ENCODE measurements around the gene COL2A1.
A peak's percentile ranks its signal among the peaks of the same experiment; 100 is the strongest.

Gene COL2A1

DNA sequence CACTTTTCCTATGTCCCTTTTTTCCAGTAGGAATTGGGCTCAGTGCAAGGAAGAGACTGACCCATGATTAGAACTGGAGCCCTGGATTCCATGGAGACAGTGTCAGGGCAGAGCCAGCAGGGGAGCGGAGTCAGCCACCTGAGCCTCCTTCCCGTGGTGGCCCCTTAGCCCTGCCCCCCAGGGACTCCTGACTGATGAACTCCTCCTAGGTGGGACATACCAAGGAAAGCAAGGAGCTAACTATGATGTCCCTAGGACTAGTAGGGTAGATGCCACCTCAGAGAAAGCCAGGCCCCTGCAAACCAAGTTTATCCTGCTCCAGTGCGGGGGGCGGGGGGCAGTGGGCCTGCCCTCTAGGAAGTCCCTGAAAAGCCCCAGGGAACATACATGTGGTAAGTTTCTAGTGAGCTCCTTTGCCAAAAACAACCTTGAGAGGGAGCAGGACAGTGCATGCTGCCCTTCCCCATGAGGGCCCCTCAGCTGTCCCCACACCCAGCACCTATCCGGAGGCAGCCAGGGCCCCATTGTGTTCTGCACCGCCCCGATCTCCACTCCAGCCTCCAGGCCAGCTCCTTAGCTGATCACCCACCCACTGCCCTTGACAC, 6.2 kb upstream of the COL2A1 start:
- DNase-seq = peak; percentile 36

DNA sequence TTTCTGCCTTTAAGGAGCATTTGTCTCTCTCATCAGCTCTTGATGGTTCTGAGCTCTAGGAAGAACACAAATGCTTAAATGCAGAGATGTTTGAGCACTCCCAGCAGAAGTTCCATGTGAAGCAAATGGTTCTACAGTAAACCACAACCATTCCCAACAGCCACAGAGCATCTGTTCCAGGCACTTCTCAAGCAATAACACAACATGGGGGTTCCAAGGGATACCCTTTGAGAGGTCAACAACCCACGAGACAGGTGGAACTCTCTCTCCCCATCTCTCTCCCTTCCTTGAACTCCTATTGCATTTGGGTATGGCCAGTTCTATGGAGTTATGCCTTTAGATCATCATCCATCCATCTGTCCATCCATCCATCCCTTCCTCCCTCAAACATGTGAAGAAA, 5.2 kb upstream of the COL2A1 start:
- peak; percentile 13 for DNase-seq

DNA sequence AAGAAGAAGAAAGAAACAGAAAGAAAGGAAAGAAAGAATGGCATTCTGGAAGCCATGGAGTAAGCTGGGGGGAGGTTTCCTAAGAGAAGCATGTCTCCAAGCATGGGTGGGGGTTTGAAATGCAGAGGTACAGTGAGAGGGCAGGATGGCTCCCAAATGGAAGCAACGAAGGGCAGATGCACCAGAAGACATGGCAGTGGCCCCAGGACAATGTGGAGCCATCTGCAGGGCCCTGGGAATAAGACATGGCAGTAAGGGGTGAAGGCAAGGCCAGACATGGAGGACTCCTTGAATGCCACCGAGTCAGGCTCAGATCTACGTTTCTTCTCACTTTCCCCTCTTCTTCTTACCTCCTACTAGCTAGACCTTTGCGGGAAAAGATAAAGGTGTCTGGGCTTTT, 4.7 kb upstream of the COL2A1 start:
- no peak for DNase-seq

DNA sequence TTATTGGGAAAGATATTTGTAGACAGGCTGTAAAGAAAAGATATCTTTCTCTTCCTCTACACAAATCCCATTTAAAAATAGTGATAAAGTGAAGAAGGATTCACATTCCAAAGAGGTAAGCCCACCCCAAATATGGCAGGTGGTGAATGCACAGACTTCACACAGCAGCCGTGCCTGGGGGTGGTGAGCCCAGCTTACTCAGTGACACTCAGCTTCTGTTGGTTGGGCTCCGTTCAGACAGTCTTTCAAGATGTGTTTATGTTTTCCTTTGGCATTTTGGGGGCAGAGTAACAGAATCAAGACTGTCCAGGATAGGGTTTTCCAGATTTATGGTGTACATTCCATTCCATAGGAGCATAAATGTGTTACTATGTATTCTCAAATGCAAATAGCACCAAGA, 4.1 kb upstream of the COL2A1 start:
- DNase-seq = no peak

DNA sequence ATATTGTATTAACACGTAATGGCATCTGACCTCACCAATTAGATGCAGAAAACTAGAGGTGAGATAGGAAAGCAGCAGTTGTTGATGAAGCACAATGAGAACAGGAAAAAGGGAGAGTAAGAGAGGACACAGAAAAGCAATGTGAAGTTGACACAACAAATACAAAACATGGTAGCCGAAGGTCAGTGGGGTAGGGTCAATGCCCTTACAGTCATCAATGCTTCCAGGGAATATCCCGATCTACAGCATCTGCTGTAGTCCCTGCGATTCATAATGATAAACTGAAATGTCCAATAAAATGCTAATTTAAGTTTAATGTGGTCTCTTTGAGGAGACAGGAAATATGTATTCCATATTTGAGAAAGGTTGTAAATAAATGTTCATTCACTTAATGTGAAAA, 2.9 kb upstream of the COL2A1 start:
- DNase-seq = no peak

DNA sequence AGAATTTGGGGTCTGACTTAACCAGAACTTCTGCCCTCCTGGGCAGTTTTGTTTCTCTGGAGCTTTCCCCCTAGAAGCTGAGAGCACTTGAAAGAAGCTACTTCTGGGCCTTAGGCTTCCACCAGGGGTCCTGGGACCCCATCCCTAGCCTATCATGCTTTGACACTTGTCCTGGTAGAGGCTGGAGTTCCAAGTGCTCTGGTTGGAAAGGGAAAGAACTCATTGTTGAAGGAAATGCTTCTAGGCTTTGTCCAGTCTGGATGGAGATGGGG, 1.4 kb upstream of the COL2A1 start:
- DNase-seq = no peak

DNA sequence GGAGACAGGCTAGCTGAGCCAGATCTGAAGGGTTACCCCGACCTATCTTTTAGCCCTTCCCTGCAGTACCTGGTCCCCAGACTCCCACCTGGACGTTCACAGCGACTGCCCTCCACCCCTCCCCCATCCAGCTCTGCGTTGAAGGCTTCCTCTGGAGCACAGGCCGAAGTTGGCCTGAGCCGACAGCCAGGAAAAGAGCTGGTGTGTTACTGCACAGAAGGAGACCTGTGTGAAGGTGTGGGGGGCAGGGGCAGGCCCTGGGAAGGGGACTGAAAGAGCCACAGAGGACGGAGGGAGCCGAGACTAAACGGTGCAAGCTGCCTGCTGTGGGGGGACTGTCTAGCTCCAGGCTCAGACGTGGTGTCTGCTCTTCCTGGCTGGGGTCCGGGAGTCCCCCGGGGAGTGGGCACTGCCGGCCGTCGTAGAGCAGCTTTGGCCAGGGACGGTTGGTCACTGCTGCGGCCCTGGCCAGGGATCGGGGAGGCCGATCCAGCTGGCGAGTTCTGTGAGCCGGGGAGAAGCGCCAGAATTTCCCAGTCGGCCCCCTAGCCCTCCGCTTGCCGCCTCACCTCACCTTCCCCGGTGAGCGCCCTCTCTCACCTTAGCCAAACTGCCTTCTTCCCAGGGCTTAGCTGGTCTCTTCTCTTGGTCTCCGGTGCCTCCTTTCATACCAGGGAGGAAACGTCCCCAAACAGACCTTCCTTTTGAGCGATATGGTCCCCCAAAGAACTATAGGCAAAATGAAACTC, 899 bp upstream of the COL2A1 start:
- no peak for DNase-seq

DNA sequence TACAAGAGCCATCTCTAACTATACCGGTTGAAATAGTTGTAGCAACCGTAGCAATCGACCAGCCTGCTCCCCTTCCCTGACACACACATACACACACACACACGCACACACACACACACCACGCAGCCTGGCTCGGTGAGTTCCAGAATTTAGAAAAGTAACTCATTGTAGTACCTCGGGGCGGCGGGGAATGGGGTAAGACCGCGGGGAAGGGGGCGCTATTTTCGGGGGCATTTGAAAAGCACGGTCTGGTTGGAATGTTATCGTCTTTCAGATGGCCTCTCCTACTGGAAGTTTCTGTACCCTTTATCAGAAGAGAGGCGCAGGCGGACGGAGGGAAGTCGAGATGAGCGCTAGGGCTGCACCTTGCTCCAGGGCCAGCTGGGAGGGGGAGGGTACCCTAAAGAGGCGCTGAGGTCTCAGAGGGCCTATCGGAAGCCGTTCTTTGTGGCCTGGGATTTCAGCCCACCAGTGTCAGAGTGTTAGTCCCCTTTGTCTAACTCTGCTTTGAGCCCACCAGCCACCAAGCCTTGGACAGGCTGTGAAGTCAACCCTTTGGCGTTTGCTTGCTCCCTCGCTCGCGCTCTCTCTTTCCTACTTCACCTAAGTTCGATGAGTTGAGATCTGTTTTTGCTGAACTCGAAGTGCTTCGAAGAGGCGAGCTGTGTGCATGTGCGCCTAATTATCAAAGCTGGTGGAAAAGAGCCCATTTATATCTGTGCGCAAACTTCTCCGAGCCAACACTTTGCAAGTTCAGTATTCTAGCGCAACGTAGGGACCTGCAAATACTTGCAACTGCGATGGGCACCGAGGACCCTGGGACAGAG, 837 bp downstream of the COL2A1 start:
- no peak for DNase-seq

DNA sequence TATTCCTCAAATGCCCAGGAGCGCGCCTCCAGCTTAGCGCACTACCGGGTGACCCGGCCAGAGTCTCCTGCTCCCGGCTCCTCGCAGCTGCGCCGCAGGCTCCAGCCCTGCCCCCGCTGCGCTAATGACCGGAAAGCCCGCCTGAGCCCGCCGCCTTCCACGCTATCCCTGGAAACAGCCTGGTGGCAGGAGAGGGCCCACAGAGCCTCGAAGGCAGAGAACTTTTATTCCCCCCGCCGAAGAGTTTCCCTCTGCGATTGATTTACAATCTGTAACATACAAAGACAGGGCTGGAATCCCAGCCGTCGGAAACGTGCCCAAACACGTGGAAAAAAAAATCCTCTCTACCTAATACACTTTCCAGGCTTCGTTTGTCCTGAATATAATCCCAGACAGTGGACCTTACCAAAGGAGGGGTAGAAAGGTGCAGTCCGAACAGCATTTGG, 1.5 kb downstream of the COL2A1 start:
- peak; percentile 83 for DNase-seq

DNA sequence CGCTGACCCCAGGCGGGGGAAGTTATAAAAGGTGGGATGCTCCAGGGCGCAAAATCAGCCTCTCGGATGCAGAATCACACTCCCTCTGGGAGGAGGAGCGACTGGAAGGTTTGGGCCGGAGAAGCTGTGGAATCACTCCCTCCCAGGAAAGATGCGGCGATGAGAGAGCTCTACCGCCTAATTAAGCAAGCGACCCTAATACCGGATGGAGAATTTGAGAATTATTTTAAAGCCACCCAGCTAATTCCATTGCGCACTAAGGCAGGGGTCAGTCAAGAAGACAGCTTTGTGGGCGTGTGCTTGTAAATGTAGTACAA, 1.9 kb downstream of the COL2A1 start:
- DNase-seq = no peak

DNA sequence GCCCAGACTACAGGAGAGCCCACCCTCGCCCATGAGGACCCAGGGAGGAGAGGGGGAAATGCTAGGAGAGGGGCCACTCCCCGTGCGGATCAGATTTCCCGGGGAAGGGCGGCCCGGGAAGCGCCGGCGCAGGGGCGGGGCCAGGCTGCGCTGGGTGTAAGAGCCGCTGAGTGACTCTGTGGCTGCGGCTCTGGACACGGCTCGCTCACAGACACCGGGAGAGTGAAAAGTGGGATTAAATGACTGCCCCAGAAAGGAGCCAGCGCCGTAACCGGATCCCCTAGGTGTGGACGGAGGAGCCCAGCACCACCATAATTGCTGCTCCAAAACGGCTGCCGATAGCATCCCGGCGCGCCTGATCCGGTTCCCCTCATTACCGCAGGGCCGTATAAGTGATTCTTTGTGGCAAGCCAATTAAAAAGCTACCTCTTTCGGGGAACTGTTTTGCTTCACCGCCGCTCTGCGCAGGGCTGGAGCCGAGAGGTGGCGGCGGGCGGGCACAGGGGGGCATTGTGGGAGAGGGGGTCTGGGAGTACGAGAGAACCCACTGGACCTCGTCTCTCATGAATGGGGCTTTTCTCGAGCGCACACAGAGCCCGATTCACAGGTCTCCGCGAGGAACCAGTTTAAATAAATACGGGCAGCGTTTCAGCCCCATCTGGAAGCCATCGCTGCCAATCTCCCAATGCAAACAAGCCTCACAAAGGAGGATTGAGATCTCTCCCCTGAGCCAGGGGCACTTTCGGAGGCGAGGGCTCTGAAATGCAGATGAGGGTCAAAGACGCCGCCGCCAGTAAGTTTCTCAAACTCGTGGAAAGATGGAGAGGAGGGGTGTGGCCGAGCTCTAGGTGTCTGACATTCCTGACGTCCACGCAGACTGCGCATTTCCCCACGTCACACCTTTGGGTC, 2.5 kb downstream of the COL2A1 start:
- peak; percentile 82 for DNase-seq

DNA sequence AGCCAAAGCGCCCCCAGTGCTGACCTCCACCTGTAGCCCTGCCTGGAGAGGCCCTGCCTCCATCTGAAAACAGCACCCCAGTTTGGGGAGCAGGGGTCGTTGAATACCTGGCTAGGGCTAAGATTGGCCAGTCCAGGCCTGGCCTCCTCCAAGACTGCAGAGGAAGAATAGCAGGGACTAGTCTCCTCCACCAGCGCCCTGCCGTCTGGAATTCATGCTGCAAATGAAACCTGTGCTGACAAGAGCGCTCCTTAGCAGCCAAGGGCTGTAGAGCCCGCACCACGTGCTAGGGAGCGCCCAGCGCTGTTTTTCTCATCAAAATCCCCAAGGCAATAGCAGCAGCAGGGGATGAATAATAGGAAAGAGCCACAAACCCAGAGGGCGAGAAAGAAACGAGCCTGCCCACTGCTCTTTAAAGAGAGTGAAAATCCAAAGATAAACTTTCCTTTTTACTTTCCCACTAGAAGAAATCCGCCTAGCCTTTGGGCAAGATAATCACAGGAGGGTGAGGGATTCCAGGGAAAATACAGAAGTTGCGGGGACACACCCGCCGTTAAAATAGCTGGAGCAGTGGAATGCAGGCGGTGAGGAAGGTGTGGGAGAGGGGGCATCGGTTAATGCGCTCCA, 3.3 kb downstream of the COL2A1 start:
- DNase-seq = no peak

DNA sequence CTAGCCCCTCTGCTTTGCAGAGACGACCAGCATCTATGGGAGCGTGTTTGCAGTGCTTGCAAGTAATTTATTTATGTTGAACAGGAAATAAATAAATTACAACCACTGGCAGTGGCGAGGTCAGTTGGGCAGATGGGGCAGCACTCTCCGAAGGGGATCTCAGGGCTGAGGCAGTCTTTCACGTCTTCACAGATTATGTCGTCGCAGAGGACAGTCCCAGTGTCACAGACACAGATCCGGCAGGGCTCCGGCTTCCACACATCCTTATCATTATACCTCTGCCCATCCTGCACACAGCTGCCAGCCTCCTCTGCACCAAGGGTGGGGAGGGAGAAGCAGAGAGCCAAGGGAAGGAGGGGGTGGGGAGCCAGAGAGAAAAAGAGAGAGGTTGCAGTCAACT, 4.5 kb downstream of the COL2A1 start:
- no peak for DNase-seq

DNA sequence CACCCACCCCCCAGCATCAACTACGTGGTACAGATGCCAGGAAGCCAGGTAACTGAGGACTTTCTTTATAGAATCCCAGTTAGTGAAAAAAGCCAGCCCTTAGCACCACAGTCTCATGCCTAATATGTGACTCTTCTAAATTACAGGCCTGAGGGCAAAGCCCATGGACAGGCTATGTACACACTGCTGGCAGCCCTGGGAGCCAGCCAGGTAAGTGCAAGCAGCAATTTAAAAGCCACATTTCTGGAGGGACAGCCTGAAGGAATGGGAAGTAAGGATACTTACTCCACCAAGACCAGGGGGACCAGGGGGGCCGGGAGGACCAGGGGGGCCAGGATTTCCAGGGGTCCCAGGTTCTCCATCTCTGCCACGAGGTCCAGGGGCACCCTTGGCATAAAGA, 7.0 kb downstream of the COL2A1 start:
- peak; percentile 50 for DNase-seq

DNA sequence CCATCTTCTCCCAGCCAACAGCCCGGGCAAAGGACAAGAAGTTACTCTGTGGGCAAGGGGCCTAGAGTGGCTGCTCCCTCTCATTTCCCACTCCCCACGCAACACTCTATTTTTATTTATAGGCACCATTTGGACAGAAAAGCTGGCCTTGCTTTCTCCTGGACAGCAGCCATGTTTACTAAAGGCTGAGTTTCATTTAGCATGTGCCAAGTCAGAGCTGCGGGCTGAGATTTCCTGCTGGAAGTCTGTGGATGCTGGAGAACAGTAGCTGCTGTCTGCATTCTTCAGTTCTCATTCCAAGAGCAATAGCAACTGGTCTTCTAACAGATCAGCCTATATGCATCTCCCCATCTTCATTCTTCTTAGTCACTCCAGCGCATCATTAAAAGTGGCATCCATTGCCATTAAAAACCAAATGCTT, 8.3 kb downstream of the COL2A1 start:
- DNase-seq = peak; percentile 68

DNA sequence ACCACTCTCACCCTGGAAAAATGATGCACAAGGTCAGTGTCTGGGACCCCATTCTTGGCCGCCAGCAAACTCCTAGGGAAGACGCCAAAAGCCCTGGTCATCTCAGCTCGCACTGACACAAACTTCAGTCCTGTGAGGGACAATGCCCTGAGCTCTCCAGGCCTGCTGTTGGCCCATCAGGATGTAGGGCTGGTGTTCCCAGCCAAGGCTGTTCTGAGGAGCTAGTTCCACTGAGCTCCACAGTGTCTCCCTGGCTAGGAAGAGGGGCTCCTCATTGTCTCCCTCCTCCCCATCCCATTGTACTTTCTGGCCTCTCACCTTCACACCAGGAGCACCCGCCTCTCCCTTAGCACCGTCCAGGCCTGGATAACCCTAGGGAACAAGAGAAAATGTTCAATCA, 10.8 kb downstream of the COL2A1 start:
- no peak for DNase-seq

DNA sequence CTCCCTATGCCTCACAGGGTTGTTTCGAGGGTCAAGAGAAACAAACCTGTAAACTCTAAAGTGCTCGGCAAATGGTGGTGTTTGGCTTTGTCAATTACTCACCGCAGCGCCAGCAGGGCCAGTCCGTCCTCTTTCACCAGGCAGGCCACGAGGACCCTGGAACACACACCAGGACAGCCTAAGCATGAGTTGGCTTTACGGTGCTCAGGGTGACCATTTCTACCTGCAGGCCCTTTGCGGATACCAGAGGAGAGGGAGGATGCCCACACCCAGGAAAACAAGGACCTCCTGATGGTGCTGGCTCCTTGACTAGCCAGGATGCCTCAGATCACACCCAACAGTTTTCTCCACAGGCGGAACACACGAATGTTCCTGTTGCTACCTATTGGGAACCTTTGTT, 11.5 kb downstream of the COL2A1 start:
- DNase-seq = no peak

DNA sequence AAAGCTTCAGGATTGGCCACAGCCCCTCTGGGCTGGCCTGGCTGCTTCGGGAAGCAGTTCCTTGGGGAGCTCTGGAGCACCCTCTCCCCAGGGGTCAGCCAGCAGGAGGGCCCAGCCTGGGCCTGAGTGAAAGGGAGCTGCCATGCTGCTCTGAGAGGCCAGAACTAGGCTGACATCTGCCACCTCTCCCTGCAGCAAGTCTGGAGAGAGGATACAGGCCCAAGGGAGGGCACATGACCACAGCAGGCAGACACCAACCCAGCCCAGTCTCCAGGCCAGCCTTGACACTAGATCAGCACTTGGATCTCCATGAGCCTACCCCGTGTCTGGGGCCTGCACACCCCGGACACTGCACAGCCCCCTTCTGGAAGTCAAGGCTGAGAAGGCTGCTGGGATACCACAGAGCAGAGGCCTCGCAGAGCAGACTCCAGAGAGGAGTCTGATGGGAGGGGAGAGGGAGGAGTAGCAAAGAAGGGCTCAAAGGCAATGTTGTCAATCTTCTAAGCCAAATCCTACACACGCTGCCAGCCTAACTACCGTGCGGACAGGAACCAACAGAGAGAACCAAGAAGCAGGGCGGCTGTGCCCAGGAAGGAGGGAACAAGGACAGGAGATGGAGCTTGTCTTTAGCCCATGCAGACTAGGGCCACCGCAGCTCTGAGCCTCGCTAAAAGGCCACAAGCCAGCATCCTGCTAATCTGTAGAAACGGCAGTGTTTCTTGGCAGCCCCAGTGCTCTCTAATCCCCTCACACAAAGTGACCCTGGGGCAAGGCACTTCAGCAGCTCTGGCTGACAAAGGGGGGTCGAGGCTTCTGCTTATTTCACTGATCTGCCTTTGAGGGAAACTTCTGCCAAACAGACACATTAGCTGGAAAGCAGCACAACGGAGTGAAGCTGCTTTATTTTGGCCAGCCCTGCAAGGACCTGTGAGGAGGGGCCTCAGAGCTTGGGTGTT, 12.9 kb downstream of the COL2A1 start:
- peak; percentile 56 for DNase-seq

DNA sequence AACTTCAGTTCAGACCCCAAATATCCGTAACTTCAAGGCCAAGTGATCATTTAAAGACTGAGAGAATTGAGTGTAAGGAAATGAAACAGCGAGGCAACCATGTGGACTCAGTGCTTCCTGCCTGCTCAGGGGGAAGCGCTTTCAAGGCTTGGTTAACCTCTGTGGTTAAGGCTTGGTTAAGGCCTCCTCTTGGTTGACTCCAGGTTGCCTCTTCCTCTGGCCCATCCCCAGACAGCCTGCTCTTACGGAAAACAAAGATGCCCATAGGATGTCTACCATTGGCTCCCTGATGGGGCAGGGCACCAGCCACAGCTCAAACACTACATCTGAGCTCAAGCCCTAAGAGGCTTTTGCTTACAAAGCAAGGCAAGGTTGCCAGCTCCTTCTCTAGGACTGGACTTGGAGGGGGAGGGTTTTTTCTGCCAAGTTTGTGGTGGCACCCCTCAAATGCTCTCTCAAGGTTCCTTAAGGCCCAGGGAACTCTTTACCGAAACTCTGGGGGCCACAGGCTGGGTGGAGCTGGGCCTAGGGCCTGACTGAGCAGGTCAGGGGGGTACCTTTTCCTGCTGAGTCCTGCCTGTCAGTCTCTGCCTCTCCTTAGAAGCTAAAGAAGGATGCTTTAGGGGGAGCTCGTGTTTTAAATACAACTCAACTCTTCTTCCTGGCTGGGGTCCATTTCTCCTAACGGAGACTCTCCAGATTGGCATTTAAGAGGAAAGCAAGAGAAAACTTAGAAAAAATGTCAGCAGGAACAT, 13.7 kb downstream of the COL2A1 start:
- DNase-seq = no peak

DNA sequence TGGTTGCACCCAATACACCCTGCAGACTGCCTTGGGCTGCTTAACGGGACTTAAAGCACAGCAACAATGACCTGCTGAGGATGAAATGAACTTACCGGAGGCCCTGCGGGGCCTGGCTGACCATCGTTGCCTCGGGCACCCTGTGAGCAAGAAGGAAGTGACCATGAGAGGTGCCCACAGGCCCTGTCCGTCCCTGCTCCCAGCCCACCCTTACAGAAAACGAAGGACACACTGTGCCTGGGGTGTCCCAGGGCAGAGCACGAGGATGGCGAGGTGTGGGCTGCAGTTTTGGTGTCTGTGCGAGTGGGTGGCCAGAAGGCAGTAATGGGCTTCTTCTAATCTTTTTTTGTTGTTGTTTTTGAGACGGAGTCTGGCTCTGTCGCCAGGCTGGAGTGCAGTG, 14.6 kb downstream of the COL2A1 start:
- DNase-seq = peak; percentile 41

DNA sequence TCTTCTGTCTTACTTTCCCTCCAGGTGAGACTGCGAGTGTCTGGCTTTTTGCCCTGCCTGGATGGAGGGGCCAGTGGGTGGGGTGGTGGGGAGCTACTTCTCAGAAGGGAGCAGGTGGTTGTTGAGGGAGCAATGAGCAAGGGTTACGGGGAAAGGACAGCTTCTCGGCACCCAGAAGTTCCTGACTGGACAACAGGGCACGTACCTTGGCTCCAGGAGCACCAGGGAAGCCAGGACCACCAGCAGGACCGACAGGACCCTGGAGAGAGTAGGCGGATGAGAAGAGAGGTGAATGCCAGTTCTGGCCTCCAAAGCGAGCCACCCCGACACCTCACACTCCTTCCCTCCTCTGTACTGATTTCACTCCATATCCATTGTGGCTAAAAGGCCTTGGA, 15.3 kb downstream of the COL2A1 start:
- no peak for DNase-seq
